Liver (tissue), 9 donors: ENCODE measurements around the gene GNE. TPM values are rescaled to one million over a fixed set of nuclear protein-coding genes. Genes with fewer than 3 reads are reported as not detected.
"Not testable (repeated sequence)": the region's sequence is repeated elsewhere in the genome, so short reads cannot be mapped to it uniquely, and the experiment has no call there.

ENCODE experiments used
- DNase-seq: peaks from one replicate; pipeline ENCODE4 v3.0.0-alpha.2; 2017; ENCODE audit warnings: low spot score
- H3K27ac ChIP-seq, 2 donors: one replicate each; pipeline ENCODE4 v1.7.0; 2013; ENCODE audit warnings: inconsistent platforms in 2 of 2, low read length in 2 of 2, control low read depth in 1 of 2, low read depth in 1 of 2, mild to moderate bottlenecking in 1 of 2
- H3K27me3 ChIP-seq, 4 donors: one replicate each; pipeline versions ENCODE4 v1.6.1 to v1.7.0; 2013; ENCODE audit warnings: low read length in 3 of 4, inconsistent platforms in 1 of 4, mild to moderate bottlenecking in 1 of 4, moderate library complexity in 1 of 4; ENCODE audit not compliant: control insufficient read depth in 4 of 4, insufficient read depth in 4 of 4
- H3K36me3 ChIP-seq, 4 donors: one replicate each; pipeline versions ENCODE4 v1.6.1 to v1.7.0; 2013; ENCODE audit warnings: low read length in 3 of 4, mild to moderate bottlenecking in 3 of 4, low read depth in 1 of 4, moderate library complexity in 1 of 4; ENCODE audit not compliant: control insufficient read depth in 4 of 4, insufficient read depth in 3 of 4
- H3K4me1 ChIP-seq, 4 donors: one replicate each; pipeline versions ENCODE4 v1.6.1 to v1.7.0; 2013; ENCODE audit warnings: low read length in 3 of 4, mild to moderate bottlenecking in 3 of 4, moderate library complexity in 1 of 4; ENCODE audit not compliant: control insufficient read depth in 4 of 4, insufficient read depth in 4 of 4
- H3K4me3 ChIP-seq, 3 donors: one replicate each; pipeline versions ENCODE4 v1.6.1 to v1.7.0; 2013; ENCODE audit warnings: low read length in 3 of 3, control low read depth in 1 of 3, low read depth in 1 of 3, mild to moderate bottlenecking in 1 of 3
- H3K9ac ChIP-seq, 2 donors: one replicate each; pipeline ENCODE4 v1.7.0; 2013; ENCODE audit warnings: low read length in 2 of 2, mild to moderate bottlenecking in 2 of 2, moderate library complexity in 2 of 2, control low read depth in 1 of 2, low read depth in 1 of 2
- H3K9me3 ChIP-seq, 4 donors: one replicate each; pipeline versions ENCODE4 v1.6.1 to v1.7.0; 2013; ENCODE audit warnings: low read length in 3 of 4; ENCODE audit not compliant: control insufficient read depth in 4 of 4
- ATF3 ChIP-seq: IDR thresholded peaks from 2 replicates; pipeline ENCODE4 v1.6.1; 2016; ENCODE audit warnings: antibody characterized with exemption
- EGR1 ChIP-seq, 2 donors: IDR thresholded peaks; 2 replicates each; pipeline ENCODE4 v1.6.1; 2016 to 2018; ENCODE audit warnings: antibody characterized with exemption in 2 of 2, low read depth in 2 of 2
- FOXA2 ChIP-seq: IDR thresholded peaks from 2 replicates; pipeline ENCODE4 v1.6.1; 2016; ENCODE audit warnings: antibody characterized with exemption
- NR2F2 ChIP-seq: IDR thresholded peaks from 2 replicates; pipeline ENCODE4 v1.6.1; 2016; ENCODE audit warnings: antibody characterized with exemption
- RXRA ChIP-seq, 2 donors: IDR thresholded peaks; 2 replicates each; pipeline ENCODE4 v1.6.1; 2017 to 2018; ENCODE audit warnings: antibody characterized with exemption in 2 of 2, mild to moderate bottlenecking in 1 of 2
- TAF1 ChIP-seq: conservative IDR thresholded peaks from 2 replicates; pipeline ENCODE4 v1.6.1; 2016; ENCODE audit warnings: antibody characterized with exemption, mild to moderate bottlenecking
- YY1 ChIP-seq: IDR thresholded peaks from 2 replicates; pipeline ENCODE4 v1.6.1; 2016; ENCODE audit warnings: antibody characterized with exemption, mild to moderate bottlenecking
- WGBS: extraction: QIAGEN DNeasy Blood & Tissue Kit; methylation state at CpG from one replicate; pipeline ENCODE4 v1.1.7; 2013; 5-methylcytosine and 5-hydroxymethylcytosine counted together
- polyA plus RNA-seq, 2 donors: library from polyadenylated mRNA; stranded (reverse) in 1 of 2; unstranded in 1 of 2; fragments of 200-250 nt in 1 of 2; fragments of >200 nt in 1 of 2; fragmentation: Nextera tagmentation in 1 of 2; extraction: Ambion mirVana in 1 of 2; gene quantifications; one replicate each; pipeline versions ENCODE4 v1.2.1 to v1.2.3, GENCODE V29; 2013 to 2015
- total RNA-seq, 2 donors: library from RNA; depleted of rRNA; stranded (reverse); fragments of >200 nt; gene quantifications; one replicate each; pipeline ENCODE4 v1.2.3, GENCODE V29; 2014
- TF ChIP-seq, protein P1 (sequence below): fragments of 150-350 bp; IDR thresholded peaks from 2 replicates; pipeline ENCODE4 v1.5.1; 2017; ENCODE audit warnings: improper control_type of control experiment, low read depth, low read length; ENCODE audit not compliant: missing input control
- TF ChIP-seq, protein P2 (sequence below): IDR thresholded peaks from 2 replicates; pipeline ENCODE4 v1.6.1; 2016; ENCODE audit warnings: antibody characterized with exemption, mild to moderate bottlenecking
- donor health status: healthy.
- donor health status: healthy.
- donor health status: healthy.
- donor health status: healthy.
- donor health status: healthy.

Gene GNE
- total and polyA plus RNA-seq, 4 donors = 21.8 to 177 (median 38.1) TPM

DNA sequence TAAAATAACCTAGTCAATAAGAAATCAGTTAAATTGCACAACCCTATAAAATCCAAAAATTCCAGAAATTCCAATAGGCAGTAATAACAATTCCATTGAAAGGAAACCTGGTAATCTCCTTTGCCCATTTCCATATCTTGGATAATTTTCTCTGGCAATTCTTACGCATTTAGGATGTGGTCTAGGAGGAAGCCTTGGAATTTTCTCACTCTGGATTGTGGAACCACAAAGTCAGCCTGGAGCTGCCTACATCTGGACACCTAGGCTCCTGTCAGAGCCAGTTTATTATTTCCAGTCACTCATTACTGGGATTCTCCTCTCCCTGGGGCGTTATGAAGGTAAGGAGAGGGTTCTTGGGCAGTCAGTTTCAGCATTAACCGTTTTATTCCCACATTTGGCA is 40.3 kb upstream of the GNE start (continued):
- TF ChIP-seq, protein P1, sequence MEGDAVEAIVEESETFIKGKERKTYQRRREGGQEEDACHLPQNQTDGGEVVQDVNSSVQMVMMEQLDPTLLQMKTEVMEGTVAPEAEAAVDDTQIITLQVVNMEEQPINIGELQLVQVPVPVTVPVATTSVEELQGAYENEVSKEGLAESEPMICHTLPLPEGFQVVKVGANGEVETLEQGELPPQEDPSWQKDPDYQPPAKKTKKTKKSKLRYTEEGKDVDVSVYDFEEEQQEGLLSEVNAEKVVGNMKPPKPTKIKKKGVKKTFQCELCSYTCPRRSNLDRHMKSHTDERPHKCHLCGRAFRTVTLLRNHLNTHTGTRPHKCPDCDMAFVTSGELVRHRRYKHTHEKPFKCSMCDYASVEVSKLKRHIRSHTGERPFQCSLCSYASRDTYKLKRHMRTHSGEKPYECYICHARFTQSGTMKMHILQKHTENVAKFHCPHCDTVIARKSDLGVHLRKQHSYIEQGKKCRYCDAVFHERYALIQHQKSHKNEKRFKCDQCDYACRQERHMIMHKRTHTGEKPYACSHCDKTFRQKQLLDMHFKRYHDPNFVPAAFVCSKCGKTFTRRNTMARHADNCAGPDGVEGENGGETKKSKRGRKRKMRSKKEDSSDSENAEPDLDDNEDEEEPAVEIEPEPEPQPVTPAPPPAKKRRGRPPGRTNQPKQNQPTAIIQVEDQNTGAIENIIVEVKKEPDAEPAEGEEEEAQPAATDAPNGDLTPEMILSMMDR = no peak

DNA sequence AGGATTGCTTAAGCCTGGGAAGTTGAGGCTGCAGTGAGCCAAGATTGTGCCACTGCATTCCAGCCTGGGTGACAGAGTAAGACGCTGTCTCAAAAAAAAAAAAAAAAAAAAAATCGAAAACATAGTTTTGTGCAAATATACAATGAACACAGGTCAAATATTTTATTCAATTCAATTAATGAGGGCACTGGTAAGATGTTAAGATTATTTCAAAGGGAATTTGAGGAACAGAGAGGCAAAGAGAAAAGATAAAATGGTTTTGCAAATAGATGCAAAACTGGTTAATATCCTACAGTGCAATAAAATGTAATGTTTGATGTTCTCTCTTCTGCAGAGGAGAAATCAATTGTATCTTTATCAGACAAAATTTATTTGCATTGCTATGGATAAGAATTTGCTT is 39.5 kb upstream of the GNE start:
- TF ChIP-seq RXRA (IDR thresholded peaks at IDR 0.05) (no peak), EGR1 (IDR thresholded peaks at IDR 0.05; ENCODE audit: low read depth in 2 of 2) (no peak), NR2F2 (no peak), FOXA2 (no peak), TAF1 (no peak), ATF3 (no peak), YY1 (no peak)
- TF ChIP-seq, protein P2, sequence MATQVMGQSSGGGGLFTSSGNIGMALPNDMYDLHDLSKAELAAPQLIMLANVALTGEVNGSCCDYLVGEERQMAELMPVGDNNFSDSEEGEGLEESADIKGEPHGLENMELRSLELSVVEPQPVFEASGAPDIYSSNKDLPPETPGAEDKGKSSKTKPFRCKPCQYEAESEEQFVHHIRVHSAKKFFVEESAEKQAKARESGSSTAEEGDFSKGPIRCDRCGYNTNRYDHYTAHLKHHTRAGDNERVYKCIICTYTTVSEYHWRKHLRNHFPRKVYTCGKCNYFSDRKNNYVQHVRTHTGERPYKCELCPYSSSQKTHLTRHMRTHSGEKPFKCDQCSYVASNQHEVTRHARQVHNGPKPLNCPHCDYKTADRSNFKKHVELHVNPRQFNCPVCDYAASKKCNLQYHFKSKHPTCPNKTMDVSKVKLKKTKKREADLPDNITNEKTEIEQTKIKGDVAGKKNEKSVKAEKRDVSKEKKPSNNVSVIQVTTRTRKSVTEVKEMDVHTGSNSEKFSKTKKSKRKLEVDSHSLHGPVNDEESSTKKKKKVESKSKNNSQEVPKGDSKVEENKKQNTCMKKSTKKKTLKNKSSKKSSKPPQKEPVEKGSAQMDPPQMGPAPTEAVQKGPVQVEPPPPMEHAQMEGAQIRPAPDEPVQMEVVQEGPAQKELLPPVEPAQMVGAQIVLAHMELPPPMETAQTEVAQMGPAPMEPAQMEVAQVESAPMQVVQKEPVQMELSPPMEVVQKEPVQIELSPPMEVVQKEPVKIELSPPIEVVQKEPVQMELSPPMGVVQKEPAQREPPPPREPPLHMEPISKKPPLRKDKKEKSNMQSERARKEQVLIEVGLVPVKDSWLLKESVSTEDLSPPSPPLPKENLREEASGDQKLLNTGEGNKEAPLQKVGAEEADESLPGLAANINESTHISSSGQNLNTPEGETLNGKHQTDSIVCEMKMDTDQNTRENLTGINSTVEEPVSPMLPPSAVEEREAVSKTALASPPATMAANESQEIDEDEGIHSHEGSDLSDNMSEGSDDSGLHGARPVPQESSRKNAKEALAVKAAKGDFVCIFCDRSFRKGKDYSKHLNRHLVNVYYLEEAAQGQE = no peak
- TF ChIP-seq, protein P1 = no peak
- Histone ChIP-seq H3K9ac (no peak overlapping the region), H3K4me1 (no peaks in the 10 kb centered on the region), H3K27me3 (no peaks in the 10 kb centered on the region), H3K4me3 (no peak overlapping the region), H3K9me3 (no peaks in the 10 kb centered on the region), H3K36me3 (no peaks in the 10 kb centered on the region), H3K27ac (no peak overlapping the region)
- no peak for DNase-seq
- 74% methylated on average over 2 of the region's 2 CpGs for WGBS

DNA sequence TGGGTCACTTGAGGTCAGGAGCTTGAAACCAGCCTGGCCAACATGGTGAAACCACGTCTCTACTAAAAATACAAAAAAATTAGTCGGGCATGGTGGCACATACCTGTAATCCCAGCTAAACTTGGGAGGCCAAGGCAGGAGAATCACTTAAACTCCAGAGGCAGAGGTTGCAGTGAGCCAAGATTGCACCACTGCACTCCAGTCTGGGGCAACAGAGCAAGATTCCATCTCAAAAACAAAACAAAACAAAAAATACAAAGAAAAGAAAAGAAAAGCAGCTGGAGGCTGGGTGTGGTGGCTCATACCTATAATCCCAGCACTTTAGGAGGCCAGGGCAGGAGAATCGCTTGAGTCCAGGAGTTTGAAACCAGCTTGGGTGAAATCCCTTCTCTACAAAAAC is 36.7 kb upstream of the GNE start:
- not testable (repeated sequence) for H3K4me1 ChIP-seq, H3K9me3 ChIP-seq, H3K27ac ChIP-seq, H3K27me3 ChIP-seq, H3K36me3 ChIP-seq, H3K4me3 ChIP-seq, DNase-seq, H3K9ac ChIP-seq
- 94% methylated on average over 3 of the region's 3 CpGs for WGBS
